HepG2 (cell line): ENCODE results near the gene FCGR3A. TPM values are rescaled to one million over a fixed set of nuclear protein-coding genes. Genes with fewer than 3 reads are reported as not detected.
"Not testable (repeated sequence)": the region's sequence is repeated elsewhere in the genome, so short reads cannot be mapped to it uniquely, and the experiment has no call there.

Experiments used
- ATAC-seq: fragments of 200-7000 bp; cut with Tn5 transposase; 3 replicates; pipeline ENCODE4 v1.9.1; 2020; ENCODE audit warnings: mild to moderate bottlenecking, moderate library complexity
- BruUV-seq: library from RNA; stranded (reverse); fragments of 400-500 nt; replicated peaks from 2 replicates; lab custom pipeline; 2021; lab: Mats Ljungman, UMichigan
- CTCF ChIA-PET: fragments of 300-600 bp; formaldehyde crosslinking; extraction: SDS; loops from one replicate; lab custom pipeline; 2021; ENCODE audit warnings: low total read pairs, inconsistent platforms, low intra/inter-chr PET ratio; lab: Yijun Ruan, JAX
- POLR2A ChIA-PET: fragments of 350-600 bp; sonication (Branson Sonifier 250); formaldehyde crosslinking; loops from one replicate; lab custom pipeline; 2020; ENCODE audit warnings: antibody characterized with exemption, inconsistent platforms; lab: Yijun Ruan, JAX
- DNase-seq: peaks from one replicate; pipeline ENCODE4 v3.0.0-alpha.2; 2015; ENCODE audit warnings: low spot score
- FAIRE-seq: peaks from 3 replicates; lab custom pipeline; 2011; peaks lifted over from hg19 to GRCh38; lab: Jason Lieb, UNC
- H2AFZ ChIP-seq: one replicate; pipeline ENCODE4 v1.6.1; 2011; ENCODE audit warnings: low read length, inconsistent platforms
- H3K27ac ChIP-seq: fragments of 300-600 bp; 3 replicates; pipeline ENCODE4 v1.8.0; 2011; ENCODE audit warnings: mixed run types, mild to moderate bottlenecking, mixed read lengths, low read length, inconsistent platforms; ENCODE audit not compliant: insufficient read depth; ENCODE audit errors: extremely low read length
- H3K27me3 ChIP-seq, 2 experiments: fragments of 200-600 bp in 1 of 2; 2 replicates in 1 of 2; 3 replicates in 1 of 2; pipeline versions ENCODE4 v1.6.0 to v1.8.0; 2011; ENCODE audit warnings: low read length in 2 of 2, mild to moderate bottlenecking in 2 of 2, moderate library complexity in 2 of 2, inconsistent platforms in 1 of 2; ENCODE audit not compliant: insufficient read depth in 2 of 2, control insufficient read depth in 1 of 2
- H3K36me3 ChIP-seq, 2 experiments: fragments of 200-600 bp in 1 of 2; replicated peaks in 1 of 2; 2 replicates in 1 of 2; 3 replicates in 1 of 2; pipeline versions ENCODE4 v1.5.1 to v1.8.0; 2011; ENCODE audit warnings: low read length in 2 of 2, inconsistent platforms in 1 of 2; ENCODE audit not compliant: insufficient read depth in 2 of 2, control insufficient read depth in 1 of 2
- H3K4me1 ChIP-seq: 2 replicates; pipeline ENCODE4 v1.5.1; 2012; ENCODE audit warnings: low read length, inconsistent platforms; ENCODE audit not compliant: insufficient read depth
- H3K4me2 ChIP-seq: 2 replicates; pipeline ENCODE4 v1.6.0; 2011; ENCODE audit warnings: low read depth, low read length, inconsistent platforms
- H3K4me3 ChIP-seq, 3 experiments: fragments of 200-600 bp in 1 of 3; sonication (generic), shearing (Covaris generic) in 1 of 3; replicated peaks in 1 of 3; 2 replicates each; pipeline ENCODE4 v1.5.1; 2011 to 2016; ENCODE audit warnings: low read length in 3 of 3, inconsistent platforms in 2 of 3, low read depth in 2 of 3, mild to moderate bottlenecking in 2 of 3, control low read depth in 1 of 3, mixed read lengths in 1 of 3; ENCODE audit not compliant: insufficient read depth in 1 of 3
- H3K79me2 ChIP-seq: one replicate; pipeline ENCODE4 v1.6.1; 2011; ENCODE audit warnings: low read length, inconsistent platforms; ENCODE audit not compliant: insufficient read depth
- H3K9ac ChIP-seq: 2 replicates; pipeline ENCODE4 v1.6.0; 2011; ENCODE audit warnings: mild to moderate bottlenecking, low read depth, low read length, inconsistent platforms; ENCODE audit not compliant: insufficient read depth
- H3K9me3 ChIP-seq: 2 replicates; pipeline ENCODE4 v1.5.1; 2012; ENCODE audit warnings: mild to moderate bottlenecking, low read length
- H4K20me1 ChIP-seq: 2 replicates; pipeline ENCODE4 v1.6.0; 2011; ENCODE audit warnings: inconsistent platforms, mild to moderate bottlenecking, low read length, moderate library complexity; ENCODE audit not compliant: insufficient read depth
- ERF ChIP-seq: IDR thresholded peaks from 2 replicates; pipeline ENCODE4 v1.6.1; 2018; ENCODE audit warnings: missing biosample characterization, missing genetic modification reagents
- HMGXB4 ChIP-seq, 2 experiments: sonication (generic) in 1 of 2; formaldehyde crosslinking in 1 of 2; IDR thresholded peaks; 2 replicates each; pipeline versions ENCODE4 v1.4.0 to v1.6.1; 2018 to 2020; ENCODE audit warnings: missing genetic modification reagents in 2 of 2, borderline replicate concordance in 1 of 2, low read depth in 1 of 2, mild to moderate bottlenecking in 1 of 2, missing biosample characterization in 1 of 2
- HOXA3 ChIP-seq: sonication (generic); formaldehyde crosslinking; IDR thresholded peaks from 2 replicates; pipeline ENCODE4 v1.5.0; 2020; ENCODE audit warnings: missing genetic modification reagents
- HOXA5 ChIP-seq: sonication (generic); formaldehyde crosslinking; IDR thresholded peaks from 2 replicates; pipeline ENCODE4 v1.4.0; 2020; ENCODE audit warnings: missing genetic modification reagents
- MAF1 ChIP-seq: sonication (generic); formaldehyde crosslinking; IDR thresholded peaks from 2 replicates; pipeline ENCODE4 v1.5.0; 2020; ENCODE audit warnings: missing genetic modification reagents, borderline replicate concordance
- SALL1 ChIP-seq: sonication (generic); formaldehyde crosslinking; IDR thresholded peaks from 2 replicates; pipeline ENCODE4 v1.8.0; 2022; ENCODE audit warnings: mild to moderate bottlenecking, missing genetic modification reagents
- SAP130 ChIP-seq: IDR thresholded peaks from 2 replicates; pipeline ENCODE4 v1.6.1; 2016; ENCODE audit warnings: low read depth
- TFAP4 ChIP-seq: sonication (generic); IDR thresholded peaks from 2 replicates; pipeline ENCODE4 v1.6.1; 2016; ENCODE audit warnings: low read depth, borderline replicate concordance
- ZMYM2 ChIP-seq: sonication (generic); formaldehyde crosslinking; IDR thresholded peaks from 2 replicates; pipeline ENCODE4 v1.8.0; 2022; ENCODE audit warnings: mild to moderate bottlenecking, missing genetic modification reagents
- ZNF24 ChIP-seq: fragments of 450-650 bp; IDR thresholded peaks from 2 replicates; pipeline ENCODE4 v1.6.1; 2017; ENCODE audit warnings: antibody characterized with exemption, mild to moderate bottlenecking
- ZNF629 ChIP-seq: sonication (generic); formaldehyde crosslinking; conservative IDR thresholded peaks from 2 replicates; pipeline ENCODE4 v1.5.0; 2020; ENCODE audit warnings: missing genetic modification reagents
- WGBS: methylation state at CpG from one replicate; pipeline ENCODE4 v1.1.6; 2017; ENCODE audit warnings: low lambda C conversion rate; 5-methylcytosine and 5-hydroxymethylcytosine counted together
- in situ Hi-C: cut with HindIII; loops from 2 replicates; pipeline ENCODE4 v1.10.0; 2017; ENCODE audit warnings: low pct_unique_long_range_greater_than_20kb; ENCODE audit not compliant: extremely low pct_ligation_motif_present
- intact Hi-C: fragments of 100-400 bp; cut with micrococcal nuclease; formaldehyde crosslinking; loops from one replicate; pipeline ENCODE4 v1.10.0; 2022; ENCODE audit not compliant: unreplicated experiment
- polyA plus RNA-seq, 8 experiments: library from polyadenylated mRNA; depleted of rRNA in 3 of 8; stranded (reverse) in 7 of 8; unstranded in 1 of 8; fragments of >200 nt; fragmentation: Illumina TruSeq in 4 of 8; extraction: Trizol in 4 of 8; gene quantifications; 2 replicates each; pipeline versions ENCODE4 v1.2.1 to v1.2.3, GENCODE V29; 2011 to 2016; ENCODE audit warnings: low read depth in 4 of 8, missing spikeins in 1 of 8, mixed read lengths in 1 of 8; ENCODE audit not compliant: insufficient read depth in 1 of 8
- total RNA-seq, 5 experiments: library from RNA; depleted of rRNA; stranded (reverse); fragments of >200 nt; fragmentation: Illumina TruSeq; extraction: Trizol; gene quantifications; 2 replicates each; pipeline ENCODE4 v1.2.3, GENCODE V29; 2016; ENCODE audit warnings: low read depth in 1 of 5
- TF ChIP-seq, protein P1 (sequence below): sonication (generic); formaldehyde crosslinking; IDR thresholded peaks from 2 replicates; pipeline ENCODE4 v1.5.1; 2020; ENCODE audit warnings: missing genetic modification reagents, mild to moderate bottlenecking, borderline replicate concordance

Gene FCGR3A
- total and polyA plus RNA-seq, 2 of the 13 experiments (the other 11 are each of a cell fraction or from before 2014, with no cell fraction given): not detected

- peak; percentile 44; the same call in 1 of the 2 replicates for TF ChIP-seq ZMYM2 (CRISPR knock-in tag)
- TF ChIP-seq, all 625 proteins: peak for 68; not testable (repeated sequence) for 557
These were observed 18.7 kb downstream of the FCGR3A start (continued) for GRCh38 chr1:161530671-161531641.

DNA sequence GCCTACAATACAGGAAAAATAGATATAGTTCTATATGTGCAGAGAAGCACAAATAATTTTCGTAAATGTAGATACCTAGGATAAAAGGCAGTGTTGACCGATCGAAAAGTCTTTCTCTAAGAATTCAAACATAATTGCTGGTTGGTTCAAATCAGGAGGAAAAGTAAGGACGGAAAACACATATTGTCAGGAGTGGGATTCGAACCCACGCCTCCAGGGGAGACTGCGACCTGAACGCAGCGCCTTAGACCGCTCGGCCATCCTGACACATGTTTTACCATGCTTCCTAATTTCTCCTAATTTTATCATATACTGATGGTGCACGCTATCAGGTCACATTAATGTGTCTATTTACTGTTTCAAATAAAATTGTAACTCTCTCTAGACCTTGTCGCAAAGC, 19.5 kb downstream of the FCGR3A start:
- H3K9ac ChIP-seq, H3K36me3 ChIP-seq, H3K27ac ChIP-seq, POLR2A ChIA-PET, H3K9me3 ChIP-seq, H4K20me1 ChIP-seq, FAIRE-seq, H3K27me3 ChIP-seq, CTCF ChIA-PET, in situ Hi-C loops, H3K79me2 ChIP-seq, H2AFZ ChIP-seq, BruUV-seq: not testable (repeated sequence)
- H3K4me1 ChIP-seq: peaks cover 25% of the 10 kb centered on the region
- under 1% methylated on average over 13 of the region's 13 CpGs for WGBS
- ATAC-seq (peak; percentile 70), DNase-seq (peak; percentile 49)
- H3K4me3 ChIP-seq: peak overlapping the region; percentile 62 to 76 (median 76); a peak in 4 of 6 replicates
- intact Hi-C loops: loop anchor here (5.0 kb wide), 1 partner anchor 82 kb away; no protein-coding TSS in a partner anchor
- peak overlapping the region; percentile 78 for H3K4me2 ChIP-seq
- TF ChIP-seq TFAP4: peak; percentile 40; the same call in 1 of the 2 replicates
- TF ChIP-seq HMGXB4 (CRISPR knock-in tag; IDR thresholded peaks at IDR 0.05; ENCODE audit: borderline replicate concordance in 1 of 2, low read depth in 1 of 2): peak; percentile 81 to 88
- TF ChIP-seq, protein P1, sequence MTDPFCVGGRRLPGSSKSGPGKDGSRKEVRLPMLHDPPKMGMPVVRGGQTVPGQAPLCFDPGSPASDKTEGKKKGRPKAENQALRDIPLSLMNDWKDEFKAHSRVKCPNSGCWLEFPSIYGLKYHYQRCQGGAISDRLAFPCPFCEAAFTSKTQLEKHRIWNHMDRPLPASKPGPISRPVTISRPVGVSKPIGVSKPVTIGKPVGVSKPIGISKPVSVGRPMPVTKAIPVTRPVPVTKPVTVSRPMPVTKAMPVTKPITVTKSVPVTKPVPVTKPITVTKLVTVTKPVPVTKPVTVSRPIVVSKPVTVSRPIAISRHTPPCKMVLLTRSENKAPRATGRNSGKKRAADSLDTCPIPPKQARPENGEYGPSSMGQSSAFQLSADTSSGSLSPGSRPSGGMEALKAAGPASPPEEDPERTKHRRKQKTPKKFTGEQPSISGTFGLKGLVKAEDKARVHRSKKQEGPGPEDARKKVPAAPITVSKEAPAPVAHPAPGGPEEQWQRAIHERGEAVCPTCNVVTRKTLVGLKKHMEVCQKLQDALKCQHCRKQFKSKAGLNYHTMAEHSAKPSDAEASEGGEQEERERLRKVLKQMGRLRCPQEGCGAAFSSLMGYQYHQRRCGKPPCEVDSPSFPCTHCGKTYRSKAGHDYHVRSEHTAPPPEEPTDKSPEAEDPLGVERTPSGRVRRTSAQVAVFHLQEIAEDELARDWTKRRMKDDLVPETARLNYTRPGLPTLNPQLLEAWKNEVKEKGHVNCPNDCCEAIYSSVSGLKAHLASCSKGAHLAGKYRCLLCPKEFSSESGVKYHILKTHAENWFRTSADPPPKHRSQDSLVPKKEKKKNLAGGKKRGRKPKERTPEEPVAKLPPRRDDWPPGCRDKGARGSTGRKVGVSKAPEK: 0 out of 2 replicates have a peak, but pooled peaks have one; percentile 34
- peak; percentile 89; the same call in 1 of the 2 replicates for TF ChIP-seq MAF1 (CRISPR knock-in tag)
- peak; percentile 16; the same call in 1 of the 2 replicates for TF ChIP-seq HOXA3 (CRISPR knock-in tag)
- peak; percentile 46; the same call in 1 of the 2 replicates for TF ChIP-seq SAP130
- TF ChIP-seq HOXA5 (CRISPR knock-in tag): peak; percentile 36; the same call in 1 of the 2 replicates
- 0 out of 2 replicates have a peak, but pooled peaks have one; percentile 30 for TF ChIP-seq SALL1 (CRISPR knock-in tag)
- 0 out of 2 replicates have a peak, but pooled peaks have one; percentile 6 for TF ChIP-seq ERF
- TF ChIP-seq ZNF24: peak; percentile 97
- TF ChIP-seq ZNF629 (CRISPR knock-in tag): peak; percentile 33; the same call in 1 of the 2 replicates
